GM12892 (cell line): Measurements from ENCODE around the gene E2F1.

ENCODE experiments used
- DNase-seq: peaks from one replicate; pipeline ENCODE4 v3.0.0; 2011; ENCODE audit not compliant: insufficient read length
- FAIRE-seq: peaks from 2 replicates; lab custom pipeline; 2011; peaks lifted over from hg19 to GRCh38; lab: Jason Lieb, UNC
- POLR2A ChIP-seq: IDR thresholded peaks from 2 replicates; pipeline ENCODE4 v1.6.1; 2011; ENCODE audit warnings: low read depth, low read length, control low read depth
- POLR2AphosphoS5 ChIP-seq: IDR thresholded peaks from 2 replicates; pipeline ENCODE4 v1.6.1; 2011; ENCODE audit warnings: low read depth, low read length, control low read depth
- TAF1 ChIP-seq: IDR thresholded peaks from 2 replicates; pipeline ENCODE4 v1.6.1; 2011; ENCODE audit warnings: low read depth, mild to moderate bottlenecking, control low read depth, low read length, borderline replicate concordance

The E2F1 gene

GRCh38 chr20:33680686-33681085 lies 5.5 kb downstream of the E2F1 start:
- no peak for DNase-seq
- no peak for FAIRE-seq
- TF ChIP-seq POLR2A (no peak), POLR2AphosphoS5 (no peak), TAF1 (no peak)

GRCh38 chr20:33679758-33680485 lies 6.3 kb downstream of the E2F1 start:
- DNase-seq (peak; percentile 71), FAIRE-seq (peak; percentile 77)
- TF ChIP-seq POLR2A (peak; percentile 60), TAF1 (no peak), POLR2AphosphoS5 (0 out of 2 replicates have a peak, but pooled peaks have one; percentile 49)

- no peak; the same call in 1 of the 2 replicates for TF ChIP-seq POLR2A
- no peak for TF ChIP-seq POLR2AphosphoS5
- no peak for TF ChIP-seq TAF1
- DNase-seq (no peak), FAIRE-seq (no peak)
Observed at GRCh38 chr20:33677991-33678702, 8.0 kb downstream of the E2F1 start.

- DNase-seq (no peak), FAIRE-seq (no peak)
- no peak for TF ChIP-seq TAF1
- no peak; the same call in 1 of the 2 replicates for TF ChIP-seq POLR2AphosphoS5
- TF ChIP-seq POLR2A, result no peak
Observed at GRCh38 chr20:33676652-33677645, 9.2 kb downstream of the E2F1 start.

GRCh38 chr20:33676121-33676520 lies 10.1 kb downstream of the E2F1 start:
- DNase-seq (no peak), FAIRE-seq (no peak)
- TF ChIP-seq POLR2AphosphoS5 (no peak; the same call in 1 of the 2 replicates), TAF1 (no peak), POLR2A (no peak)

GRCh38 chr20:33675136-33675959 lies 10.8 kb downstream of the E2F1 start:
- FAIRE-seq (no peak), DNase-seq (no peak)
- no peak for TF ChIP-seq TAF1
- no peak for TF ChIP-seq POLR2A
- no peak; the same call in 1 of the 2 replicates for TF ChIP-seq POLR2AphosphoS5

- DNase-seq (peak; percentile 90), FAIRE-seq (peak; percentile 78)
- TF ChIP-seq POLR2A (peak; percentile 8; the same call in 1 of the 2 replicates), POLR2AphosphoS5 (peak; percentile 27; the same call in 1 of the 2 replicates), TAF1 (no peak)
Observed at GRCh38 chr20:33674294-33675135, 11.7 kb downstream of the E2F1 start, which contains the start of gene NECAB3. TSS of gene NECAB3 (minus strand) at chr20:33674428. CDS start at chr20:33674352, 76 bp downstream.

- FAIRE-seq, result no peak
- TF ChIP-seq TAF1 (no peak), POLR2A (no peak), POLR2AphosphoS5 (no peak)
- DNase-seq, result no peak
Observed at GRCh38 chr20:33673410-33674293, 12.5 kb downstream of the E2F1 start.

GRCh38 chr20:33673114-33673409 lies 13.1 kb downstream of the E2F1 start:
- DNase-seq (no peak), FAIRE-seq (no peak)
- no peak for TF ChIP-seq POLR2AphosphoS5
- no peak for TF ChIP-seq TAF1
- no peak for TF ChIP-seq POLR2A
